Esophagus mucosa (tissue), 1 donor: ENCODE measurements around the gene ARID3A. TPM values are rescaled to one million over a fixed set of nuclear protein-coding genes. Genes with fewer than 3 reads are reported as not detected.
"Not testable (repeated sequence)": the region's sequence is repeated elsewhere in the genome, so short reads cannot be mapped to it uniquely, and the experiment has no call there.

ENCODE experiments used
- ATAC-seq: fragments of 200-7000 bp; cut with Tn5 transposase; one replicate; pipeline ENCODE4 v1.9.1; 2020
- total RNA-seq: library from RNA; stranded (reverse); gene quantifications from one replicate; pipeline ENCODE4 v1.2.4, GENCODE V29; 2023
- donor health status: DM: yes; HTN: yes; CAD: no.

The ARID3A gene
- total RNA-seq, 1 donor from 2014 or later = 6.9 TPM

GRCh38 chr19:1019980-1020867 is 94.4 kb downstream of the ARID3A start:
- ATAC-seq = no peak

- ATAC-seq = peak; percentile 83
These were observed 95.1 kb downstream of the ARID3A start, which contains the start of gene TMEM259 for GRCh38 chr19:1020868-1021425. TMEM259 (minus strand) TSS chr19:1021123; CDS start chr19:1020996, 127 bp downstream.

GRCh38 chr19:1023883-1024188 is 98.0 kb downstream of the ARID3A start:
- ATAC-seq = not testable (repeated sequence)

- ATAC-seq = not testable (repeated sequence)
These were observed 99.2 kb downstream of the ARID3A start for GRCh38 chr19:1025080-1025479.

Other genes with a start within 250 kb of the ARID3A start
- 3.3 TPM for gene FSTL3, start 249.6 kb upstream of the ARID3A start, total RNA-seq
- not detected for gene PRSS57, start 230.6 kb upstream of the ARID3A start, total RNA-seq
- gene PALM, start 217.1 kb upstream of the ARID3A start, total RNA-seq = 2.0 TPM
- 0.40 TPM for gene MISP, start 174.9 kb upstream of the ARID3A start, total RNA-seq
- 279 TPM for gene PTBP1, start 128.6 kb upstream of the ARID3A start, total RNA-seq
- not detected for gene PLPPR3, start 104.1 kb upstream of the ARID3A start, total RNA-seq
- gene AZU1, start 98.2 kb upstream of the ARID3A start, total RNA-seq = not detected
- gene PRTN3, start 85.0 kb upstream of the ARID3A start, total RNA-seq = not detected
- not detected for gene ELANE, start 73.7 kb upstream of the ARID3A start, total RNA-seq
- gene CFD, start 66.4 kb upstream of the ARID3A start, total RNA-seq = 21.5 TPM
- 43.5 TPM for gene MED16, start 32.8 kb upstream of the ARID3A start, total RNA-seq
- not detected for gene RNU6-9, start 32.6 kb upstream of the ARID3A start, total RNA-seq
- 59.2 TPM for gene R3HDM4, start 12.8 kb upstream of the ARID3A start, total RNA-seq
- not detected for gene KISS1R, start 8.7 kb upstream of the ARID3A start, total RNA-seq
- 41.2 TPM for gene WDR18, start 58.3 kb downstream of the ARID3A start, total RNA-seq
- gene GRIN3B, start 74.4 kb downstream of the ARID3A start, total RNA-seq = not detected
- gene TMEM259, start 95.1 kb downstream of the ARID3A start, total RNA-seq = 72.3 TPM
- not detected for gene RNU6-2, start 95.5 kb downstream of the ARID3A start, total RNA-seq
- 183 TPM for gene CNN2, start 100.6 kb downstream of the ARID3A start, total RNA-seq
- gene ABCA7, start 114.1 kb downstream of the ARID3A start, total RNA-seq = 24.8 TPM
- 5.1 TPM for gene ARHGAP45, start 141.1 kb downstream of the ARID3A start, total RNA-seq
- gene POLR2E, start 169.3 kb downstream of the ARID3A start, total RNA-seq = 139 TPM
- gene GPX4, start 178.0 kb downstream of the ARID3A start, total RNA-seq = 138 TPM
- 67.5 TPM for gene SBNO2, start 248.2 kb downstream of the ARID3A start, total RNA-seq